Testis (tissue), 2 donors: ENCODE data around the gene DIABLO.

Source experiments
- POLR2A ChIP-seq: fragments of 450-650 bp; IDR thresholded peaks from one replicate; pipeline ENCODE4 v1.6.1; 2017; ENCODE audit warnings: antibody characterized with exemption, mild to moderate bottlenecking, moderate library complexity
- TF ChIP-seq, protein P1 (sequence below), 3 experiments: fragments of 450-650 bp in 2 of 3; fragments of 200-600 bp in 1 of 3; sonication (generic) in 1 of 3; IDR thresholded peaks; one replicate each; pipeline ENCODE4 v1.5.1; 2016 to 2019; ENCODE audit warnings: antibody characterized with exemption in 3 of 3, mild to moderate bottlenecking in 2 of 3, moderate library complexity in 1 of 3

DNA sequence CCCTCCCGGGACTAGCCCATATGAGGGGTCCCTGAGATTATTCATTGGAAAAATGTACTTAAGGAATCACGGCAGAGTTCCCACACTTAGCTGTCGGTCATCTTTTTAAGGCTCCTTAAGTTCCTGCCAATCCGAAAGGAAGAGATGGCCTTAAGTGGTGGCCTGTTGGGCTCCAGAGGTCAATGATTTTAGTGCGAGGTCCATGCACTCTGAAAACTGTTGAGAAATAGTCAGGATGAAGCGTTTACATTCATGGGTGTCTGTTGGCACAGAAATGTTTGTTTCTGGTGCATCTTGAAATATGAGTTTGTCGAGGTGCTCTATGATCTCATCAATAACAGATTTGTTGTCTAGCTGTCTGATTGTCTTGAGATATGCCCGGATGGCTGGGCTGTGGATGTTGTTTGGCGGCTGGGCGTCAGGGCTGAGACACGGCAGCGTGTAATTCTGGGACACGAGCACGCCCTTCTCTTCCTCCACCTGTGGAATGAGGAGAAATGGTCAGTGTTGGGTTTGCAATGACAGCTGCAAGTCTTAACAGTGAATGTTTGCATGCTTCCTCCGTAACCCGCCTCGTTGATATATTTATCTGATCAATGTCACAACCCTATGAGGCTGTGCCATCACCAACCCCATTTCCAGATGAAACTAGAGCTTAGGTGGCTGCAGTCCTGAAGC is 53.5 kb downstream of the DIABLO start:
- TF ChIP-seq, protein P1, sequence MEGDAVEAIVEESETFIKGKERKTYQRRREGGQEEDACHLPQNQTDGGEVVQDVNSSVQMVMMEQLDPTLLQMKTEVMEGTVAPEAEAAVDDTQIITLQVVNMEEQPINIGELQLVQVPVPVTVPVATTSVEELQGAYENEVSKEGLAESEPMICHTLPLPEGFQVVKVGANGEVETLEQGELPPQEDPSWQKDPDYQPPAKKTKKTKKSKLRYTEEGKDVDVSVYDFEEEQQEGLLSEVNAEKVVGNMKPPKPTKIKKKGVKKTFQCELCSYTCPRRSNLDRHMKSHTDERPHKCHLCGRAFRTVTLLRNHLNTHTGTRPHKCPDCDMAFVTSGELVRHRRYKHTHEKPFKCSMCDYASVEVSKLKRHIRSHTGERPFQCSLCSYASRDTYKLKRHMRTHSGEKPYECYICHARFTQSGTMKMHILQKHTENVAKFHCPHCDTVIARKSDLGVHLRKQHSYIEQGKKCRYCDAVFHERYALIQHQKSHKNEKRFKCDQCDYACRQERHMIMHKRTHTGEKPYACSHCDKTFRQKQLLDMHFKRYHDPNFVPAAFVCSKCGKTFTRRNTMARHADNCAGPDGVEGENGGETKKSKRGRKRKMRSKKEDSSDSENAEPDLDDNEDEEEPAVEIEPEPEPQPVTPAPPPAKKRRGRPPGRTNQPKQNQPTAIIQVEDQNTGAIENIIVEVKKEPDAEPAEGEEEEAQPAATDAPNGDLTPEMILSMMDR (IDR thresholded peaks at IDR 0.05): no peak
- no peak for TF ChIP-seq POLR2A
